ENCODE results near the gene PRTN3. TPM values are rescaled to one million over a fixed set of nuclear protein-coding genes. Genes with fewer than 3 reads are reported as not detected.

PRTN3 gene
- total RNA-seq, 1 experiment from 2014 or later: 2.7 TPM

- Histone ChIP-seq H3K27me3 (ENCODE audit: insufficient read depth, low read length) (no peaks in the 10 kb centered on the region), H3K4me2 (ENCODE audit: low read length) (no peak overlapping the region), H3K9me3 (ENCODE audit: control insufficient read depth in 1 of 2, insufficient read depth in 1 of 2, low read depth in 1 of 2, low read length in 2 of 2) (no peaks in the 10 kb centered on the region), H3K27ac (ENCODE audit: low read depth, low read length) (no peak overlapping the region), H3K9me2 (ENCODE audit: insufficient read depth) (no peaks in the 10 kb centered on the region), H4K20me1 (ENCODE audit: insufficient read depth) (no peaks in the 10 kb centered on the region), H3K4me3 (replicated peaks in 1 of 2; ENCODE audit: low read depth in 1 of 2, low read length in 2 of 2) (no peak overlapping the region), H2AFZ (ENCODE audit: low read depth, low read length, poor library complexity, severe bottlenecking) (no peak overlapping the region), H3K9ac (ENCODE audit: low read length) (no peak overlapping the region), H3K4me1 (ENCODE audit: control insufficient read depth in 1 of 2, insufficient read depth in 2 of 2, low read length in 2 of 2) (peaks cover 0 to 1% of the 10 kb centered on the region in 2 experiments; a peak in 1 of 4 replicates), H3K79me2 (ENCODE audit: insufficient read depth, low read length) (no peaks in the 10 kb centered on the region), H3K36me3 (ENCODE audit: control insufficient read depth in 1 of 2, insufficient read depth in 2 of 2, low read length in 2 of 2) (no peaks in the 10 kb centered on the region)
- ChIA-PET RAD21 (ENCODE audit: low non-redundant PET in 1 of 2, low total read pairs in 2 of 2, uncharacterized antibody in 2 of 2, unreplicated experiment in 2 of 2) (no interaction called here), CTCF (no interaction called here), POLR2A (no interaction called here)
- TF ChIP-seq ZNF274 (IDR thresholded peaks at IDR 0.05; ENCODE audit: low read depth, low read length): no peak
- TF ChIP-seq ZBTB33 (IDR thresholded peaks at IDR 0.05; ENCODE audit: extremely low read depth, insufficient replicate concordance, low read length): no peak
- TF ChIP-seq ZFX (IDR thresholded peaks at IDR 0.05): no peak
- TF ChIP-seq POLR2A (IDR thresholded peaks at IDR 0.05; ENCODE audit: borderline replicate concordance, extremely low read depth, insufficient read depth, insufficient read length): no peak
- TF ChIP-seq CEBPB (IDR thresholded peaks at IDR 0.05; ENCODE audit: low read depth): no peak
- no peak for TF ChIP-seq REST (IDR thresholded peaks at IDR 0.05; ENCODE audit: low read depth)
- TF ChIP-seq YY1 (IDR thresholded peaks at IDR 0.05; ENCODE audit: extremely low read depth, insufficient replicate concordance, low read depth, low read length): no peak
- no peak for TF ChIP-seq MAX (IDR thresholded peaks at IDR 0.05)
- TF ChIP-seq EZH2phosphoT487 (IDR thresholded peaks at IDR 0.05; ENCODE audit: borderline replicate concordance): no peak
- TF ChIP-seq JUND (IDR thresholded peaks at IDR 0.05): no peak
- TF ChIP-seq FOSL1 (IDR thresholded peaks at IDR 0.05; ENCODE audit: low read depth): no peak
- no peak for TF ChIP-seq CBX3 (IDR thresholded peaks at IDR 0.05; ENCODE audit: low read depth)
- TF ChIP-seq RAD21 (IDR thresholded peaks at IDR 0.05; ENCODE audit: low read depth): no peak
- no peak for TF ChIP-seq ATF3 (IDR thresholded peaks at IDR 0.05)
- no peak for TF ChIP-seq EZH2 (IDR thresholded peaks at IDR 0.05)
- TF ChIP-seq POLR2AphosphoS5 (IDR thresholded peaks at IDR 0.05; ENCODE audit: low read depth, low read length): no peak
- TF ChIP-seq TCF7L2 (IDR thresholded peaks at IDR 0.05; ENCODE audit: borderline replicate concordance, extremely low read depth, insufficient read depth, insufficient read length): no peak
- no peak for TF ChIP-seq SRF (IDR thresholded peaks at IDR 0.05; ENCODE audit: low read depth)
- no peak for ATAC-seq
- intact Hi-C loops (cut with micrococcal nuclease): loop anchor here (10.0 kb wide), 1 partner anchor 454 kb away; the partner anchor contains the start of genes ATP5F1D and MIDN
- DNase-seq (ENCODE audit: low read depth, low spot score): no peak
- no TSS peak for BruUV-seq (replicated peaks)
Observed at GRCh38 chr19:791007-791566, 49.7 kb upstream of the PRTN3 start.

Measured in HCT116 (cell line).